Measurements from ENCODE around the gene PPP3R2.
"Not testable (repeated sequence)": the region's sequence is repeated elsewhere in the genome, so short reads cannot be mapped to it uniquely, and the experiment has no call there.

The PPP3R2 gene

GRCh38 chr9:101591787-101592446, 2.9 kb downstream of the PPP3R2 start:
- H3K9me3 ChIP-seq (ENCODE audit: severe bottlenecking), result no peaks in the 10 kb centered on the region
- ATAC-seq (ENCODE audit: low read depth) (no peak), DNase-seq (ENCODE audit: low spot score) (no peak)
- H3K27me3 ChIP-seq (ENCODE audit: insufficient read depth, poor library complexity, severe bottlenecking), result no peaks in the 10 kb centered on the region
- no peaks in the 10 kb centered on the region for H3K36me3 ChIP-seq (ENCODE audit: low read depth)
- peaks cover 5% of the 10 kb centered on the region for H3K4me1 ChIP-seq (ENCODE audit: insufficient read depth, poor library complexity, severe bottlenecking)
- H3K4me3 ChIP-seq (ENCODE audit: severe bottlenecking), result no peak overlapping the region
- H3K27ac ChIP-seq (ENCODE audit: poor library complexity, severe bottlenecking), result no peak overlapping the region
- no peak for TF ChIP-seq CTCF (IDR thresholded peaks at IDR 0.05; ENCODE audit: poor library complexity, severe bottlenecking)

- no peak overlapping the region for H3K27ac ChIP-seq (ENCODE audit: poor library complexity, severe bottlenecking)
- ATAC-seq (ENCODE audit: low read depth) (no peak), DNase-seq (ENCODE audit: low spot score) (no peak)
- H3K27me3 ChIP-seq (ENCODE audit: insufficient read depth, poor library complexity, severe bottlenecking), result no peaks in the 10 kb centered on the region
- H3K36me3 ChIP-seq (ENCODE audit: low read depth), result no peaks in the 10 kb centered on the region
- H3K4me1 ChIP-seq (ENCODE audit: insufficient read depth, poor library complexity, severe bottlenecking), result peaks cover 5% of the 10 kb centered on the region
- no peaks in the 10 kb centered on the region for H3K9me3 ChIP-seq (ENCODE audit: severe bottlenecking)
- H3K4me3 ChIP-seq (ENCODE audit: severe bottlenecking), result no peak overlapping the region
- TF ChIP-seq CTCF (IDR thresholded peaks at IDR 0.05; ENCODE audit: poor library complexity, severe bottlenecking), result no peak
Measured at GRCh38 chr9:101590901-101591300, 3.9 kb downstream of the PPP3R2 start.

GRCh38 chr9:101590074-101590473, 4.7 kb downstream of the PPP3R2 start:
- not testable (repeated sequence) for H3K9me3 ChIP-seq (ENCODE audit: severe bottlenecking); H3K4me1 ChIP-seq (ENCODE audit: insufficient read depth, poor library complexity, severe bottlenecking); H3K4me3 ChIP-seq (ENCODE audit: severe bottlenecking); DNase-seq (ENCODE audit: low spot score); H3K36me3 ChIP-seq (ENCODE audit: low read depth); H3K27ac ChIP-seq (ENCODE audit: poor library complexity, severe bottlenecking); H3K27me3 ChIP-seq (ENCODE audit: insufficient read depth, poor library complexity, severe bottlenecking)
- peak; percentile 96 for ATAC-seq (ENCODE audit: low read depth)

GRCh38 chr9:101587332-101588043, 7.3 kb downstream of the PPP3R2 start:
- no peaks in the 10 kb centered on the region for H3K27me3 ChIP-seq (ENCODE audit: insufficient read depth, poor library complexity, severe bottlenecking)
- no peaks in the 10 kb centered on the region for H3K36me3 ChIP-seq (ENCODE audit: low read depth)
- peaks cover 5% of the 10 kb centered on the region for H3K4me1 ChIP-seq (ENCODE audit: insufficient read depth, poor library complexity, severe bottlenecking)
- H3K4me3 ChIP-seq (ENCODE audit: severe bottlenecking), result no peak overlapping the region
- no peaks in the 10 kb centered on the region for H3K9me3 ChIP-seq (ENCODE audit: severe bottlenecking)
- no peak overlapping the region for H3K27ac ChIP-seq (ENCODE audit: poor library complexity, severe bottlenecking)
- ATAC-seq (ENCODE audit: low read depth) (no peak), DNase-seq (ENCODE audit: low spot score) (no peak)
- no peak for TF ChIP-seq CTCF (IDR thresholded peaks at IDR 0.05; ENCODE audit: poor library complexity, severe bottlenecking)

- H3K4me3 ChIP-seq (ENCODE audit: severe bottlenecking), result no peak overlapping the region
- H3K27me3 ChIP-seq (ENCODE audit: insufficient read depth, poor library complexity, severe bottlenecking), result no peaks in the 10 kb centered on the region
- TF ChIP-seq CTCF (IDR thresholded peaks at IDR 0.05; ENCODE audit: poor library complexity, severe bottlenecking), result no peak
- peaks cover 5% of the 10 kb centered on the region for H3K4me1 ChIP-seq (ENCODE audit: insufficient read depth, poor library complexity, severe bottlenecking)
- DNase-seq (ENCODE audit: low spot score) (no peak), ATAC-seq (ENCODE audit: low read depth) (no peak)
- H3K27ac ChIP-seq (ENCODE audit: poor library complexity, severe bottlenecking), result no peak overlapping the region
- no peaks in the 10 kb centered on the region for H3K36me3 ChIP-seq (ENCODE audit: low read depth)
- no peaks in the 10 kb centered on the region for H3K9me3 ChIP-seq (ENCODE audit: severe bottlenecking)
Measured at GRCh38 chr9:101586651-101587050, 8.1 kb downstream of the PPP3R2 start.

All from RWPE2 (cell line).